HUES64 (cell line): Measurements from ENCODE around the gene PSMD3.
"Not testable (repeated sequence)": the region's sequence is repeated elsewhere in the genome, so short reads cannot be mapped to it uniquely, and the experiment has no call there.

Experiments
- H3K27ac ChIP-seq: 2 replicates; pipeline ENCODE4 v1.7.0; 2013; ENCODE audit warnings: low read depth, low read length, inconsistent platforms
- H3K27me3 ChIP-seq: 2 replicates; pipeline ENCODE4 v1.6.1; 2013; ENCODE audit warnings: mild to moderate bottlenecking, low read length; ENCODE audit not compliant: insufficient read depth
- H3K36me3 ChIP-seq: 2 replicates; pipeline ENCODE4 v1.6.1; 2013; ENCODE audit warnings: mild to moderate bottlenecking, low read length; ENCODE audit not compliant: insufficient read depth
- H3K4me1 ChIP-seq: 2 replicates; pipeline ENCODE4 v1.6.1; 2013; ENCODE audit warnings: mild to moderate bottlenecking, low read length, moderate library complexity; ENCODE audit not compliant: insufficient read depth
- H3K4me3 ChIP-seq: 2 replicates; pipeline ENCODE4 v1.5.1; 2013; ENCODE audit warnings: mild to moderate bottlenecking, low read length, moderate library complexity
- H3K9ac ChIP-seq: 2 replicates; pipeline ENCODE4 v1.6.1; 2013; ENCODE audit warnings: mild to moderate bottlenecking, low read depth, low read length
- H3K9me3 ChIP-seq: 2 replicates; pipeline ENCODE4 v1.6.1; 2013; ENCODE audit warnings: low read depth, low read length; ENCODE audit not compliant: insufficient read depth
- WGBS: fragments of 150-250, 120-280 bp; methylation state at CpG from one replicate; pipeline ENCODE4 v1.1.7; 2013; ENCODE audit warnings: missing lambda C conversion rate; 5-methylcytosine and 5-hydroxymethylcytosine counted together

The PSMD3 gene

DNA sequence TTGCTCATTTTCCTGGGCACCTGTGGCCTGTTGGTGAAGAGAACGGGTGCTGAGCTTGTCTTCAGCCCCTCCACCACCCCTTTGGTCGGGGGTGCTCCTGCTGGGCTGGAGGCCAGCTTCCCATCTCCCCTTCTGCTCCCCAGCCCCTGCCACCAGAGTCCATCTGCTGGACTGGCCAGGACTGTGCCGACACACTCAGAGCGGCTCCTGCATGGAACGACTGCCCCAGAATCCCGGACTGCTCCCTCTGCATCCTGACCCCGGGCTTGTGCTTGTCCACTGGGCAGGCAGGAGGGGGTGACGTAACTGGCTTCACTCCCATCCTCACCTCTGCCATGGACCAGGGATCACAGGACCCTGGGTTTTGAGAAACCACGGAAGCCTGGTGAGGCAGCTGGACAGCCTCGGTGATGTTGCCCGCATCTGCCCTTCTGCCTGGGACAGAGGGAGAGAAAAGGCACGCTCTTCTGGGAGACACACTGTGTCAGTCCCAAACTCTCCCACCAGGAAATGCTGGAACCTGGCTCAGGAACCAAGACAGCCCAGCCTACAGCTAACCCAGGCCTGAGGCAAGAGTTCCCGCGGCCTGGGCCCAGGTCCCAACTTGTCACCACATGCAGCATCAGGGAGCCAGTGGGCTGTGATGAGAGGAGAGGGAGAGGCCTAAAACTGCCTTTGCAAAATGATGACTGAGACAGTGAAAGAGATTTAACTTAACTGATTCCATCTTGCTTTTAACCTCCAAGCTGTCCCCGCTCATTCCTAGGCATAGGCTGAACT lies 33.9 kb upstream of the PSMD3 start:
- WGBS, result 92% methylated on average over 15 of the region's 15 CpGs
- Histone ChIP-seq H3K9me3 (no peaks in the 10 kb centered on the region), H3K4me3 (no peak overlapping the region), H3K9ac (no peak overlapping the region), H3K4me1 (no peaks in the 10 kb centered on the region), H3K27ac (no peak overlapping the region), H3K36me3 (no peaks in the 10 kb centered on the region), H3K27me3 (peaks cover 11% of the 10 kb centered on the region)

DNA sequence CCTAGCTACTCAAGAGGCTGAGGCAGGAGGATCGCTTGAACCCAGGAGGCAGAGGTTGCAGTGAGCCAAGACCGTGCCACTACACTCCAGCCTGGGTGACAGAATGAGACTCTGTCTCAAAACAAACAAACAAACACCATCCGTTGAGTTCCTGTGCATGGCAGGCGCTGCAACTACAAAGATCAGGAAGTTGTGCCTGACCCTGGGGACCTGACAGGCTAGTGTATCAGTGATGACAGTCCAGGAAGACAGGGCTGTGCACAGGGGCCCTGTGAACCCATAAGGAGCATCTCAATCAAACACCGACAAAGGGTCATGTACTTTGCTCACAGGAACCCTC lies 32.1 kb upstream of the PSMD3 start:
- not testable (repeated sequence) for H3K4me3 ChIP-seq, H3K4me1 ChIP-seq, H3K27ac ChIP-seq, H3K36me3 ChIP-seq, H3K9me3 ChIP-seq, H3K9ac ChIP-seq
- H3K27me3 ChIP-seq, result peaks cover 17% of the 10 kb centered on the region
- 88% methylated on average over 5 of the region's 5 CpGs for WGBS

DNA sequence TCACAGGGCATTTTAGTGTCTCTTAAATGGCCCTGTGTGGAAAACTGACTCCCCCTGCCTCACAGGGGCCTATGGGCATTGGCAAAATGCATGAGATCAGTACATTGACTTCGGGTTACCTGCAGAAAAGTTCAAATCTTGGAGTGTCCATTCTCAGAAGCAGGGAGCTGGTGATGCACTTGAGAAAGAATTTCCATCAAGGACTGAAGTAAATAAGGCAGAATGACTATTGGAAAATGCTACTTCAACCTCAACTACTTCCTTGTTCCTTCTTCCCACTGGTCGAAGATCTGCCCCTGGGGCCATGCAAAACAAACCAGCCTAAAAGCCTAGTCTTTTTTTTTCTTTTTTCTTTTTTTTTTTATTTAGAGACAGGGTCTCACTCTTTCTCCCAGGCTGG lies 31.6 kb upstream of the PSMD3 start:
- H3K27me3 ChIP-seq, result peaks cover 17% of the 10 kb centered on the region
- H3K9me3 ChIP-seq, result no peaks in the 10 kb centered on the region
- H3K36me3 ChIP-seq, result no peaks in the 10 kb centered on the region
- no peaks in the 10 kb centered on the region; the same call in 1 of the 2 replicates for H3K4me1 ChIP-seq
- 92% methylated on average over 2 of the region's 2 CpGs for WGBS
- H3K27ac ChIP-seq, result no peak overlapping the region
- no peak overlapping the region for H3K4me3 ChIP-seq
- no peak overlapping the region for H3K9ac ChIP-seq

DNA sequence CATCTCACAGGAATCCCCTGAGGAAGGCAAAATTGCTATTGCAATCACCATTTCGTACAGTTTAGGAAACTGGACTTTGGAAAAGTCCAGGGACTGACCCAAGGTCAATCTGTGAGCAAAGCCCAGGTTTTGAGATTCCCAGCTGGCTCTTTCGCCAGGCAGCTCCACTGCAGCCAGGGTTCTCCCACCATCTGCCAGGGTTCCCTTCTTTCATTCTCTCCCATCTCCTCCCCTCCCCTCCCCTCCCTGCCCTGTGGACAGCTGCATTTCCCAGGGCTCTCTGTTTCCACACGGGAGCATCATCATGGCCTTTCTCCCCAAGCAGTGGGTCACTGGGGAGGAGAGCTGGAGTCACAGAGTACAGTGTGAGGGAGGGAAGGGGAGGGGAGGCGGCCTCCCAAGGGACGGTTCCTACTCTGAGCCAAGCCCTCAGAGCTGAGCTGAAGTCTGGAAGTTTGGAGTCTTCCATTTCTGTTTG lies 29.7 kb upstream of the PSMD3 start:
- H3K27me3 ChIP-seq, result peaks cover 17% of the 10 kb centered on the region
- 75% methylated on average over 5 of the region's 5 CpGs for WGBS
- H3K9ac ChIP-seq, result no peak overlapping the region
- H3K36me3 ChIP-seq, result no peaks in the 10 kb centered on the region
- no peak overlapping the region for H3K4me3 ChIP-seq
- no peaks in the 10 kb centered on the region for H3K9me3 ChIP-seq
- H3K4me1 ChIP-seq, result no peaks in the 10 kb centered on the region; the same call in 1 of the 2 replicates
- H3K27ac ChIP-seq, result no peak overlapping the region

DNA sequence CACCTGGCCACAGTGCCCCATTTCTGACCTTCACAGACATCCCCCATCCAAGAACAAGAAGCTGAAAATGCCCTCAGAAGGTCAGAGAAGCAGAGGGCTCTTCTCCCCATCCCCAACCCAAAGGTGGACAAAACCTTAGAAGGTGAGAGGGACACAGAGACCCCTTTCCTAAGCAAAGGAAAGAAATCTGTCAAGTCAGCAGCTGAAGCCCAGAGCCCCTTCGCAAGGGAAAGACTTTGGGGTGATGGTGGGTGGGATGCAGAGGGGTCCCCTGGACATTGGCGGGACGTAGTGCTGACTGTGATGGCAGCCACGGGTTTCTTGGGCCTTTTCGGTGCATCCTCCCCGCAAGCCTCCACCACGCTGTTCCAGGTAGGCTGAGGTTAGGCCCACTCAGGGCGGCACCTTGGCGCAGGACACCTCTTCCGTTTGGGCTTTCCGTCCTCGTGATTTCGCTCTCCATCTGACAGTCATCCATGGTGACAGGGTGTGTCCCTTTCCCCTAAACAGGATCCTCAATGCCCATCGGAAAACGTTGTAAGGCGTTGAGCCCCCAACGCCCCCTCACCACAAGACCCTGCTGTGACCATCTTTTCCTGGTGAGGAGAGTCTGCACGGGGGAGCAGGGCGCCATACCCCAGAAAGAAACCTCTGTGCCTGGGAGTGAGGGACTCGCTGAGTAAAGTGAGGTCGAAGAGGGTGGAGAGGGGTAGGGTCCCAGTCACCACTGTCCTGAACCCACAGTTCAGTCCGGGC lies 28.5 kb upstream of the PSMD3 start:
- no peak overlapping the region for H3K27ac ChIP-seq
- no peaks in the 10 kb centered on the region for H3K9me3 ChIP-seq
- no peak overlapping the region for H3K9ac ChIP-seq
- H3K36me3 ChIP-seq, result no peaks in the 10 kb centered on the region
- H3K4me3 ChIP-seq, result peak overlapping the region; percentile 55
- peaks cover 17% of the 10 kb centered on the region for H3K27me3 ChIP-seq
- no peaks in the 10 kb centered on the region; the same call in 1 of the 2 replicates for H3K4me1 ChIP-seq
- 59% methylated on average over 22 of the region's 22 CpGs for WGBS

DNA sequence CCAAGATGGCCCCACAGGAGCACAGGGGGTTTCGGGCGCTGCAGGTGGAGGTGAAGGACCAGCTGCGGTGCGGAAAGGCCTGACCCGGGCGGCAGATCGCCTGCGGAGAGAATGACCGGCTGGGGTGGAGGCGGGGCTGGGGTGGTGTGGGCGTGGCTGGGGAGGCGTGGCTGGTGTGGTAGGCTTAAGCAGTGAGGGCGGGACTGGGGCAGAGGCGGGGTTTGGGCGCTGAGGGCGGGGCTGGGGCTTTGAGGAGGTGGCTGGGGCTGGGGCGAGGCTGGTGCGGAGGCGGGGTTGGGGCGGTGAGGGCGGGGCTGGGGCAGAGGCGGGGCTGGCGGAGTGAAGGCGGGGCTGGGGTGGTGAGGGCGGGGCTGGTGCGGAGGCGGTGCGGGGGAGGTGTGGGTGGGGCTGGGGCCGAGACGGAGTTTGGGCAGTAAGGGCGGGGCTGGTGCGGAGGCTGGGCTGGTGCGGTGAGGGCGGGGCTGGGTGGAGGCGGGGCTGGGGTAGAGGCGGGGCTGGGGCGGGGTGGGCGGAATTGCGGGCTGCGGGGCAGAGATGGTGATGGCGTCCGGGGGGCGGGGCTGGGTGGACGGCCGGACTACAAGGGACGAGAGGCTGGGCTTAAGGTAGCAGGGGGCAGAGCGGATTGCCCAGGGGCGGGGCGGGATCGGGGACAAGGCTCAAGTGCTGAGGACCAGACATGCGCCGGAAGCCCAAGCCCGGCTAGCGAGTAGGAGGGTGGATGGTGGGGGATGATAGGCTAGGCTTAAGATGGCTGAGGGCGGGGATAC lies 27.7 kb upstream of the PSMD3 start:
- Histone ChIP-seq H3K9me3 (no peaks in the 10 kb centered on the region), H3K4me1 (no peaks in the 10 kb centered on the region; the same call in 1 of the 2 replicates), H3K4me3 (peak overlapping the region; percentile 56), H3K36me3 (no peaks in the 10 kb centered on the region), H3K27me3 (peaks cover 17% of the 10 kb centered on the region), H3K9ac (no peak overlapping the region), H3K27ac (peak overlapping the region; percentile 79; the same call in 1 of the 2 replicates)
- WGBS, result 3% methylated on average over 46 of the region's 55 CpGs

DNA sequence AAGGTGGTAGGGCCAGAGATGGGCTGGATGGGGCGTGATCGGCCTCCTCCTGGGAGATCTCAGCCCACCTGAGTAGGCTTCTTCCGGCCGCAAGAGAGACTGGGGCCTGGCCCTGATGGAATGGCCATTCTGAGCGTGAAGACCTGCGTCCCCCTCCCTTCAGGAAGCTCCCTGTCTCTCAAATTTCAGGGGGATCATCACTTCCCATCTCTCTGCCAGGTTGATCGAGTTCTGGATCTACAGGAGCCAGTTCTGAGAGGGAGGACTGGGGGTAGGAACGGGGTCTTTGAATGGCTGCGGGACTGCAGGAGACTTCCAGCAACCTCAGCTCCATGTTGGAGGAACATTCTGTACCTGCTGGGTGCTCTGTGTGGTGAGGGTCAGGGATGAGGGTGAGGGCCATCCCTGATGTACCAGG lies 27.1 kb upstream of the PSMD3 start:
- peak overlapping the region; percentile 56 for H3K4me3 ChIP-seq
- WGBS, result 19% methylated on average over 9 of the region's 9 CpGs
- H3K9me3 ChIP-seq, result no peaks in the 10 kb centered on the region
- H3K9ac ChIP-seq, result peak overlapping the region; percentile 28
- no peaks in the 10 kb centered on the region for H3K36me3 ChIP-seq
- peaks cover 17% of the 10 kb centered on the region for H3K27me3 ChIP-seq
- no peaks in the 10 kb centered on the region; the same call in 1 of the 2 replicates for H3K4me1 ChIP-seq
- peak overlapping the region; percentile 79 for H3K27ac ChIP-seq

DNA sequence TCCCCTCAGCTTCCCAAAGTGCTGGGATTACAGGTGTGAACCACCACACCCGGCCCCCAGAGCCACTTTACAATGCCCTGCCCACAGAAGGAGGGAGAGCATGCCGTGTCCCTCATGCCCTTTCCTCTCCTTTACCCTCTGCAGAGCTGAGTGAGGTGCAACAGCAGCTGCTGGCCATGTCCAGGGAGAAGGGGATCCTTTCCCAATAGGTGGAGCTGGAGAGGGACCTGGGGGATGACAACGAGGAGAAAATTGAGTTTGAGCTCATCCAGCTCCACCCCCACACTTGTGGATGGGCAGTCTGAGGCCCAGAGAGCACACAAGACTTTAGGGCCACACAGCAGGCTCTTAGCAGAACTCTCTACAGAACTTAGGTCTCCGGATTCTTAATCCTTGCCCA lies 25.7 kb upstream of the PSMD3 start:
- Histone ChIP-seq H3K27me3 (peaks cover 17% of the 10 kb centered on the region), H3K4me1 (no peaks in the 10 kb centered on the region; the same call in 1 of the 2 replicates), H3K36me3 (no peaks in the 10 kb centered on the region), H3K27ac (no peak overlapping the region), H3K4me3 (no peak overlapping the region), H3K9ac (no peak overlapping the region), H3K9me3 (no peaks in the 10 kb centered on the region)
- 68% methylated on average over 4 of the region's 4 CpGs for WGBS

DNA sequence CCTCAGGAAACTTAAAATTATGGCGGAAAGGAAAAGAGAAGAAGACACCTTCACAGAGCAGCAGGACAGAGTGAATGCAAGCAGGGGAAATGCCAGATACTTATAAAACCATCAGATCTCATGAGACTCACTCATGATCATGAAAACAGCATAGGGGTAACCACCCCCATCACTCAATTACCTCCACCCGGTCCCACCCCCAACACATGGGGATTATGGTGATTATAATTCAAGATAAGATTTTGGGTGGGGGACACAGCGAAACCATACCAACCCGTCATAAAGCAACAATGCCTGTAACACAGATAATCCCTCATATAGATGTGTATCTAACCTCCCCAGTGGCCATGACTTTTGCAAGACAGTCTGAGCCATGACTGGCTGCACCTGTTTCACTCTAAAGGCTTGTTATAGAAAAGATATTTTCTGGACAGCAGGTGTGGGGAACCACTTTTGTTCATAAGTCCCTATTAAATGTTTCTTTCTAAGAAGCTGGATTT lies 24.8 kb upstream of the PSMD3 start:
- no peak overlapping the region for H3K9ac ChIP-seq

DNA sequence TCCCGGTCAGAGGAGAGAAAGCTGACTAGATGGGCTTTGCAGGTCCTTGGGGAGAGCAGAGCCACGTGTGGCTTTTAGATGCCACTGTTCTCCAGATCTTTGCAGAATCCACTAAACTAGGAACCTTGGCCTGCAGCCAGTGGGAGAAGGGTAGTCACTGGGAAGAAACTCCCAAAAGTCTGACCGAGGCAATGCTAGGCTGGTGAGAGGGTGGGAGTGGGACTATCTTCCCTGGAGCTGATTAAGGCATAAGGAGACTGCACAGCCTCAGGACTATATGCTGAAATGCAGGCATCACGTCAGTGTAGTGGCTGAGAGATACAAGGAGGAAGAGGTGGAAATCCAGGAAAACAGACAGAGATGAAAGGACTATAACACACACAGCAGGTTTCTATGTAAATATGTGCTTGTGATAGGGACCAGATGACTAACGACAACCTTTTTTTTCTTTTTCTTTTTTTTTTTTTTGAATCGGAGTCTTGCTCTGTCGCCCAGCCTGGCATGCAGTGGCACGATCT lies 20.0 kb upstream of the PSMD3 start:
- H3K27me3 ChIP-seq, result no peaks in the 10 kb centered on the region
- H3K36me3 ChIP-seq, result no peaks in the 10 kb centered on the region
- no peaks in the 10 kb centered on the region for H3K9me3 ChIP-seq
- WGBS, result 80% methylated on average over 8 of the region's 8 CpGs
- no peak overlapping the region for H3K9ac ChIP-seq
- no peak overlapping the region for H3K4me3 ChIP-seq
- no peak overlapping the region for H3K27ac ChIP-seq
- H3K4me1 ChIP-seq, result no peaks in the 10 kb centered on the region

More for the DNA sequence above, 24.8 kb upstream of the PSMD3 start:
- H3K4me1 ChIP-seq, result no peaks in the 10 kb centered on the region; the same call in 1 of the 2 replicates
- H3K27me3 ChIP-seq, result peaks cover 15% of the 10 kb centered on the region
- H3K9me3 ChIP-seq, result no peaks in the 10 kb centered on the region
- 100% methylated on average over 2 of the region's 4 CpGs for WGBS
- H3K36me3 ChIP-seq, result no peaks in the 10 kb centered on the region
- no peak overlapping the region for H3K4me3 ChIP-seq
- no peak overlapping the region for H3K27ac ChIP-seq
